ENCODE data around the gene HOXB8.

The HOXB8 gene

DNA sequence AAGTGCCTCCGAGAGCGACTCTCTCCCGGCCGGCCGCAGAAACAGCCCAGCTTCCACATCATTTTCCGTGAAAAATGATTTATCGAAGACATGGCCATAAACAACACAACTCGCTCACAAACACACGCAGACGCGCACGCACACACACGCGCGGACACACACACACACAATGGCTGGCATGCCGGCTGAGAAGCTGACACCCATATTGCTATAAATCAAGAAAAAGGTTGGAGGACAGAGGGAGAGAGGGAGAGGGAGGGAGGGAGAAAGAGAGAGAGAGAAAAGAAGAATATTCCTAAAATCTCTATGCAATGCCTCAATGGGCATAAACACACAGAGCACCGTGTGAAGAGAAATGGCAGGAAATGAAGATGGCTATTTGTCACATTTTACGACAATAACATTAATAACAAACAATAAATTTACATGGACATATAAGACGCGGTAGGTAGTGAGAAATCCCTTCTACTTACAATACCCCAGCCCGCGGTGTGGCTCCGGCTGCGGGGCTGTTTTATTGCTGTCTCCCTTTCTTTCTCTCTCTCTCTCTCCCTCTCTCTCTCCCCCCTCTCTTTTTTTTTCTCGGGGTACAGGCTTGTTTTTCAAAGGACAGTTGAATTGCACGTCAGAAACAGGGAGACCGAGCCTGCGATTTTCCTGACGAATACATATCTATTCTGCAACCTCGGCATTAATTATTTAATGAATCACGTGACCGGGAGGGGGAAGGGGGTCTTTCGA, 46.4 kb downstream of the HOXB8 start:
- TF ChIP-seq ZFX (IDR thresholded peaks at IDR 0.05; ENCODE audit: borderline replicate concordance), result no peak
- TF ChIP-seq, protein P1, sequence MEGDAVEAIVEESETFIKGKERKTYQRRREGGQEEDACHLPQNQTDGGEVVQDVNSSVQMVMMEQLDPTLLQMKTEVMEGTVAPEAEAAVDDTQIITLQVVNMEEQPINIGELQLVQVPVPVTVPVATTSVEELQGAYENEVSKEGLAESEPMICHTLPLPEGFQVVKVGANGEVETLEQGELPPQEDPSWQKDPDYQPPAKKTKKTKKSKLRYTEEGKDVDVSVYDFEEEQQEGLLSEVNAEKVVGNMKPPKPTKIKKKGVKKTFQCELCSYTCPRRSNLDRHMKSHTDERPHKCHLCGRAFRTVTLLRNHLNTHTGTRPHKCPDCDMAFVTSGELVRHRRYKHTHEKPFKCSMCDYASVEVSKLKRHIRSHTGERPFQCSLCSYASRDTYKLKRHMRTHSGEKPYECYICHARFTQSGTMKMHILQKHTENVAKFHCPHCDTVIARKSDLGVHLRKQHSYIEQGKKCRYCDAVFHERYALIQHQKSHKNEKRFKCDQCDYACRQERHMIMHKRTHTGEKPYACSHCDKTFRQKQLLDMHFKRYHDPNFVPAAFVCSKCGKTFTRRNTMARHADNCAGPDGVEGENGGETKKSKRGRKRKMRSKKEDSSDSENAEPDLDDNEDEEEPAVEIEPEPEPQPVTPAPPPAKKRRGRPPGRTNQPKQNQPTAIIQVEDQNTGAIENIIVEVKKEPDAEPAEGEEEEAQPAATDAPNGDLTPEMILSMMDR (IDR thresholded peaks at IDR 0.05), result no peak
- no peak overlapping the region for H3K27ac ChIP-seq

DNA sequence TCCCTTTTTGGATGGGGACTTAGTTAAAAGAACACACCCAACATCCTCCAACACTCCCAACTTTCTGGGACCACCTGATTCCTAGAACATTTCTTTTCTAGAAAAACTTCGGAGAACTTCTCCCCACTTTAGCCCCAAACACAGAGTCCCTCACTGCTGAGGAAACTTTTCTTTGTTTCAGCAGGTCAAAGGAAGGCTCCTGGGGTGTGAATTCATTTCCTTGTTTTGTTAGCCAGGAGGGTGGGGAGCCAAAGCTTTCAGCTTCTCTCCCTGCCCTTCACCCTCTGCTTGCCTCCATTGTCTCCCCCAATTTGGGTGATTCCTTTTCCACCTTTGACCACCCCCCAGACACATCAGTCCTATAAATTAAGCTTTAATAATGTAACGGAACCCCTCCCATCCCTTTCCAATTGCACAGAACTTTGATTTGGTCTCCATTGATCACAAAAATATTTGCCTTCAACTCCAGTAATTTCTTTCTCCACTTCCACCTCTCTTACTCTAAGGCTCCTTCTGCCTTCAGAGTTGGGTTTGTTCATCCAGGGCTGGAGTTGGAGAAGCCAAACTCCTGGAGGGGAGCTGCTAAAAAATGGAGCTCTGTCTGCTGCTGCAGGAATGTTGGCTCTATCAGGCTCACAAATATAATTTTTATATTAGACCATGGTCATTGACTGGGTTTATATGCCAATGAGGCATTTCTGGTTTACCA, 47.3 kb downstream of the HOXB8 start:
- no peak overlapping the region for H3K27ac ChIP-seq
- TF ChIP-seq, protein P1 (IDR thresholded peaks at IDR 0.05), result no peak
- TF ChIP-seq ZFX (IDR thresholded peaks at IDR 0.05; ENCODE audit: borderline replicate concordance), result no peak

DNA sequence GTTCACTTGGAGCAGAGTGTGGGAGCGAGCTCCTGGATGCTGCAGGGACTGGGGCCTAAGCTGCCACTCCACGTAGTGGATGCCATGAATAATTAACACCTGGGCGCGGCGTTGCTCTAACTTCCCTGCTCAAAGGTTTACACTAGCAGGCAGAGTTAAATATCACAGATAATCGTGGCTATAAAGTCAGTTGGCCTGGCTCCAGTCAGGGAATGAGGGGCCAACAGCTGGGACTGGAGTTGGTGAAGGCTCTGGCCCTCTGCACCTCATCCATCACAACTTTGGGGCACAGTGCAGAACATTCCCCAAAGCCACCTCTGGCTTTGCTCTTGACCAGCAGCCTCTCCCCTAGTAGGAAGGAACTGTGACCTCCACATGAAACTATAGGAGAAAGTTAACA, 47.9 kb downstream of the HOXB8 start:
- TF ChIP-seq ZFX (IDR thresholded peaks at IDR 0.05; ENCODE audit: borderline replicate concordance), result no peak
- TF ChIP-seq, protein P1 (IDR thresholded peaks at IDR 0.05), result no peak
- no peak overlapping the region for H3K27ac ChIP-seq

DNA sequence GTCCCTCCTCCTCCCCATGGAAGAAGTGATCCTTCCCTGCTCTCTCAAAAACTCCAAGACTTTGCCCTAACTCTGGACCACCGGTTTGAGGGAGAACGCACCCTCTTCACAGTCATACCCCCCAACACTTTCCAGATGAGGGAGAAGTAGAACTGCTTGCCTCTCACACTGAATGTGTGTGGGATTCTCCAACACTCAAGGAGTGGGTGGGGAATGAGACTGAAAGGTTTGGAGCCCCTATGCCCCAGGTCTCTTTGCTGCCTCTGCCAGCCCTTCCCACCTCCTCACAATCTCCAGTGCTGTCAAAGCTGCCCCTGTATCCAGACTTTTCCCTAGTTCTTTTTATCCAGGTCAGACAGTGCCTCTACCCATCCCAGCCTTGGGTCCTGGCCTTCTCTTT, 48.4 kb downstream of the HOXB8 start:
- TF ChIP-seq ZFX (IDR thresholded peaks at IDR 0.05; ENCODE audit: borderline replicate concordance), result no peak
- TF ChIP-seq, protein P1 (IDR thresholded peaks at IDR 0.05), result no peak
- H3K27ac ChIP-seq, result no peak overlapping the region

DNA sequence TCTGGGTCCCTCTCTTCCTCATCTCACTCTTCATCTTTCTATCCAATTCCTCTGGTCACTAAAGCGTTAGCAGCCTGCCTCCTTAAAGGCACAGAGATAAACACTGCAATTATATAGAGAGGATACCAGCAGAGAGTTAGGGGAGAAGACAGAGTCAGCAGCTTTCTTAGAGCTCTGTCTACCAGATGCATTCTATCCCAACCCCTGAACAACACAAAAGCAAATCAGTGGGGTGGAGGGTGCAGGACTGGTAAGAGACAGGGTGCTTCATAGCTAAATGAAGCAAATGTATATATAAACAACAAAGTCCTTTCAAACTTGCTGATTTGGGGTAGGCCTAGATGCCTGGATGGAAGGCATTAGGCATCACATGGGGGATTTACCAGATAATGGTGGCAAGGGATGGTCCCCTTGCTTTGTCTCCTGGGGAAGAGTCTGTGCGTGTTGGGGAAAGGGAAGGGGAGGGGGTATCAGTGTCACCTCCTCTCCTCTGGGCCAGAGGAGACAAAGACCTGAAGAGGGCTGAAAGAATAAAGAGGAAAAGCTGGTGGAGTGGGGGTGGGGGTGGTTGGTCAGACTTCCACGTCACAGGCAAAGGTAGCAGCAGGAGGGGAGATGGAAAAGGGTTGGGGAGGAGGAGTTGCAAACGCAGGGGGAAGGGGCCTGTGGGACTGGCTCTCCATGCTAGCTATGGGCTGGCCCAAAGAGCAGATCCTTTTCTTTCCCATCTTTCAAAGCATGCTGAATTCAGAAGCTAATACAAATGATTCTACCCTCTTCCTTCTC, 49.0 kb downstream of the HOXB8 start:
- no peak for TF ChIP-seq ZFX (IDR thresholded peaks at IDR 0.05; ENCODE audit: borderline replicate concordance)
- TF ChIP-seq, protein P1 (IDR thresholded peaks at IDR 0.05), result no peak
- no peak overlapping the region for H3K27ac ChIP-seq

DNA sequence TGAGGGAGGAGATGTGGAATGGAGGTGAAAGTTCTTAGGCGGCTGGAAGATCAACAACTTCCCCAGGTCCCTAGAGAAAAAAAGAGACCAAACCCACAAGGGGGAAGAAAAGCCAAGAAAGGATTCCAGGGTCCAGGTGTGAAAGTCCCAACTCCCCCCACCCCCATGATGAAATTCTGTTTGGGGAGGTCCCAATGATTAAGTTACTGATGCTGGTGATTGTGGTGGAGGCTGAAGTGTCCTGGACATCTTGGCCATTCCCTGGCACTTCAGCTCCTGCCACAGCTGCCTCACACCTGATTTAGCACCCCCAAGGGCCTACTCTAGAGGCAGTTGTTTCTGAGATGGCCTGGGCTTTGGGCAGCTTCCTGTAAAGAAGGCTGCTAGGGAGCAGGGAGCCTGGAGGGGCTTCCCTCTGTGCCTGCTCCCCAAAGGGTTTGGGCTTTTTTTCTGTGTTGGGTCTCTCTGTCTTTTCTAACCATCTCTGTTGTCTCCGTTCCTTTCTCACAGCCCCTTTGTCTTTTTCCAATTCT, 50.0 kb downstream of the HOXB8 start:
- no peak overlapping the region for H3K27ac ChIP-seq

More for the DNA sequence above, 50.0 kb downstream of the HOXB8 start:
- TF ChIP-seq, protein P1 (IDR thresholded peaks at IDR 0.05), result no peak
- no peak for TF ChIP-seq ZFX (IDR thresholded peaks at IDR 0.05; ENCODE audit: borderline replicate concordance)

Data from 22Rv1 (cell line).